A549 (cell line): ENCODE data around the gene SLC22A2. TPM values are rescaled to one million over a fixed set of nuclear protein-coding genes. Genes with fewer than 3 reads are reported as not detected.
A peak's percentile ranks its signal among the peaks of the same experiment; 100 is the strongest.

Experiments
- ATAC-seq, 2 experiments: fragments of 200-7000 bp in 1 of 2; fragments of >200 bp in 1 of 2; cut with Nextera tagmentation in 1 of 2; cut with Tn5 transposase in 1 of 2; 3 replicates each; pipeline versions ENCODE4 v1.8.0 to v1.9.1; 2018 to 2020; ENCODE audit warnings: mild to moderate bottlenecking in 1 of 2, moderate library complexity in 1 of 2
- CTCF ChIA-PET: fragments of 300-600 bp; sonication (Branson Sonifier 250); formaldehyde crosslinking; extraction: SDS; loops from one replicate; lab custom pipeline; 2021; ENCODE audit warnings: antibody characterized with exemption, inconsistent platforms; lab: Yijun Ruan, JAX
- POLR2A ChIA-PET: fragments of 350-600 bp; formaldehyde crosslinking; extraction: SDS; loops from one replicate; lab custom pipeline; 2021; ENCODE audit warnings: antibody characterized with exemption, inconsistent platforms; lab: Yijun Ruan, JAX
- DNase-seq, 2 experiments: peaks; one replicate each; pipeline versions ENCODE4 v3.0.0 to v3.0.0-alpha.2; 2011 to 2016; ENCODE audit warnings: low read depth in 1 of 2, low spot score in 1 of 2
- FAIRE-seq: peaks from 2 replicates; lab custom pipeline; 2011; peaks lifted over from hg19 to GRCh38; lab: Jason Lieb, UNC
- H3K27ac ChIP-seq, 2 experiments: fragments of >200 bp; sonication (Bioruptor Twin); formaldehyde crosslinking; 3 replicates each; pipeline ENCODE4 v1.5.1; 2016 to 2017
- H3K4me1 ChIP-seq: fragments of >200 bp; sonication (Bioruptor Twin); formaldehyde crosslinking; 3 replicates; pipeline ENCODE4 v1.6.1; 2016
- H3K4me2 ChIP-seq: fragments of >200 bp; sonication (Bioruptor Twin); formaldehyde crosslinking; 3 replicates; pipeline ENCODE4 v1.6.1; 2016
- H3K4me3 ChIP-seq: fragments of >200 bp; sonication (Bioruptor Twin); formaldehyde crosslinking; 3 replicates; pipeline ENCODE4 v1.5.1; 2016
- H3K9me3 ChIP-seq: fragments of >200 bp; sonication (Bioruptor Twin); formaldehyde crosslinking; 3 replicates; pipeline ENCODE4 v1.6.1; 2016
- BCL3 ChIP-seq: fragments of >200 bp; sonication (Bioruptor Twin); formaldehyde crosslinking; IDR thresholded peaks from 3 replicates; pipeline ENCODE4 v1.6.1; 2016
- CEBPB ChIP-seq, 2 experiments: fragments of >200 bp in 1 of 2; sonication (Bioruptor Twin) in 1 of 2; formaldehyde crosslinking in 1 of 2; IDR thresholded peaks; 2 replicates each; pipeline ENCODE4 v1.6.1; 2012 to 2016
- CTCF ChIP-seq: fragments of >200 bp; sonication (Bioruptor Twin); formaldehyde crosslinking; IDR thresholded peaks from 3 replicates; pipeline ENCODE4 v1.5.1; 2016
- E2F6 ChIP-seq: IDR thresholded peaks from 2 replicates; pipeline ENCODE4 v1.6.1; 2012; ENCODE audit warnings: low read depth, borderline replicate concordance
- EHMT2 ChIP-seq: fragments of 200-600 bp; sonication (generic); IDR thresholded peaks from 2 replicates; pipeline ENCODE4 v1.6.1; 2016; ENCODE audit warnings: antibody characterized with exemption, low read depth, mild to moderate bottlenecking, moderate library complexity
- ESRRA ChIP-seq: fragments of 150-350 bp; IDR thresholded peaks from 2 replicates; pipeline ENCODE4 v1.6.1; 2014; ENCODE audit warnings: mild to moderate bottlenecking, low read length, borderline replicate concordance
- FOXS1 ChIP-seq: fragments of 250-450 bp; sonication (Bioruptor Pico); IDR thresholded peaks from 2 replicates; pipeline ENCODE4 v1.5.0; 2020; ENCODE audit warnings: mild to moderate bottlenecking, moderate library complexity
- HDAC2 ChIP-seq: fragments of 200-600 bp; sonication (generic); IDR thresholded peaks from 2 replicates; pipeline ENCODE4 v1.6.1; 2016
- HMGXB4 ChIP-seq: fragments of 250-450 bp; sonication (Bioruptor Pico); IDR thresholded peaks from 2 replicates; pipeline ENCODE4 v1.5.0; 2021; ENCODE audit warnings: mild to moderate bottlenecking, moderate library complexity, borderline replicate concordance
- HOXA7 ChIP-seq: fragments of 250-450 bp; sonication (Bioruptor Pico); IDR thresholded peaks from 2 replicates; pipeline ENCODE4 v1.5.0; 2020; ENCODE audit warnings: mild to moderate bottlenecking, moderate library complexity
- HOXB5 ChIP-seq: fragments of 250-450 bp; sonication (Bioruptor Pico); IDR thresholded peaks from 2 replicates; pipeline ENCODE4 v1.5.0; 2020; ENCODE audit warnings: mild to moderate bottlenecking, moderate library complexity
- JUN ChIP-seq, 2 experiments: fragments of >200 bp; sonication (Bioruptor Twin); formaldehyde crosslinking; IDR thresholded peaks; 2 replicates in 1 of 2; 3 replicates in 1 of 2; pipeline ENCODE4 v1.6.1; 2016 to 2017
- NFE2L2 ChIP-seq: fragments of 150-350 bp; conservative IDR thresholded peaks from 2 replicates; pipeline ENCODE4 v1.6.1; 2014; ENCODE audit warnings: low read length
- PBX3 ChIP-seq: IDR thresholded peaks from 2 replicates; pipeline ENCODE4 v1.6.1; 2012
- RAD21 ChIP-seq, 2 experiments: fragments of >200 bp in 1 of 2; sonication (Bioruptor Twin) in 1 of 2; formaldehyde crosslinking in 1 of 2; IDR thresholded peaks in 1 of 2; conservative IDR thresholded peaks in 1 of 2; 2 replicates in 1 of 2; 3 replicates in 1 of 2; pipeline ENCODE4 v1.6.1; 2012 to 2018; ENCODE audit warnings: inconsistent platforms in 1 of 2
- RARB ChIP-seq: fragments of 250-450 bp; sonication (Bioruptor Pico); IDR thresholded peaks from 2 replicates; pipeline ENCODE4 v1.8.0; 2021; ENCODE audit warnings: mild to moderate bottlenecking, moderate library complexity
- REST ChIP-seq: fragments of 200-600 bp; sonication (generic); IDR thresholded peaks from 2 replicates; pipeline ENCODE4 v1.6.1; 2016; ENCODE audit warnings: antibody characterized with exemption, mild to moderate bottlenecking, moderate library complexity
- SMC3 ChIP-seq: fragments of >200 bp; sonication (Bioruptor Twin); formaldehyde crosslinking; IDR thresholded peaks from 3 replicates; pipeline ENCODE4 v1.6.1; 2018; ENCODE audit warnings: inconsistent platforms
- ZSCAN20 ChIP-seq: fragments of 250-450 bp; sonication (Bioruptor Pico); IDR thresholded peaks from 2 replicates; pipeline ENCODE4 v1.8.0; 2022; ENCODE audit warnings: mild to moderate bottlenecking, moderate library complexity
- WGBS: methylation state at CpG from one replicate; pipeline ENCODE4 v1.1.6; 2017; ENCODE audit errors: missing lambda C conversion rate; 5-methylcytosine and 5-hydroxymethylcytosine counted together
- polyA plus RNA-seq, 4 experiments: library from polyadenylated mRNA; depleted of rRNA in 3 of 4; stranded (reverse); fragments of >200 nt; fragmentation: RNase III in 1 of 4; extraction: RNeasy Plus Mini Kit Qiagen cat#74134 plus additional on column Dnase treatment in 1 of 4; gene quantifications; 2 replicates in 3 of 4; 3 replicates in 1 of 4; pipeline ENCODE4 v1.2.3, GENCODE V29; 2011 to 2017

SLC22A2 gene
- polyA plus RNA-seq, 2 of the 4 experiments (the other 2 are of a cell fraction), result 0.04 TPM; not detected in 1

GRCh38 chr6:160222491-160222890, 36.1 kb downstream of the SLC22A2 start:
- DNase-seq (no peak), FAIRE-seq (no peak), ATAC-seq (no peak)
- H3K9me3 ChIP-seq, result peaks cover 3% of the 10 kb centered on the region; the same call in 1 of the 3 replicates
- no peak overlapping the region for H3K4me2 ChIP-seq
- 95% methylated on average over 4 of the region's 4 CpGs for WGBS
- H3K4me1 ChIP-seq, result 0 out of 3 replicates have a peak, but pooled peaks cover 7% of the 10 kb centered on the region
- ChIA-PET CTCF (interaction anchor here (0.6 to 1.9 kb wide), 2 partner anchors 41 to 233 kb away, joined by 3 to 6 read pairs; no protein-coding TSS in a partner anchor), POLR2A (no interaction called here)
- no peak overlapping the region for H3K4me3 ChIP-seq
- TF ChIP-seq FOXS1 (CRISPR knock-in tag) (no peak), EHMT2 (no peak), E2F6 (no peak), CTCF (no peak), BCL3 (no peak), ESRRA (no peak), NFE2L2 (no peak), HMGXB4 (no peak), HOXB5 (CRISPR knock-in tag) (no peak), RARB (CRISPR knock-in tag) (no peak), RAD21 (conservative IDR thresholded peaks at IDR 0.05 in 1 of 2, IDR thresholded peaks at IDR 0.05 in 1 of 2) (no peak), SMC3 (no peak), ZSCAN20 (CRISPR knock-in tag) (no peak), PBX3 (no peak), CEBPB (IDR thresholded peaks at IDR 0.05) (no peak), HDAC2 (no peak), REST (no peak), HOXA7 (no peak), JUN (IDR thresholded peaks at IDR 0.05) (no peak)
- H3K27ac ChIP-seq, result peak overlapping the region; percentile 18 to 52; a peak in 2 of 6 replicates
